Peyer's patch (tissue), 4 donors: Measurements from ENCODE around the gene ZC3H7B. TPM values are rescaled to one million over a fixed set of nuclear protein-coding genes. Genes with fewer than 3 reads are reported as not detected.

ENCODE experiments used
- DNase-seq, 3 donors: peaks; one replicate each; pipeline ENCODE4 v3.0.0-alpha.2; 2017 to 2019
- H3K27ac ChIP-seq, 4 donors: fragments of 200-600 bp; sonication (generic); one replicate each; pipeline ENCODE4 v1.5.1; 2016 to 2019
- H3K27me3 ChIP-seq, 2 donors: fragments of 200-600 bp; sonication (generic); one replicate each; pipeline ENCODE4 v1.5.1; 2019
- H3K36me3 ChIP-seq, 3 donors: fragments of 200-600 bp; sonication (generic); one replicate each; pipeline ENCODE4 v1.5.1; 2016 to 2019
- H3K4me1 ChIP-seq, 4 donors: fragments of 200-600 bp; sonication (generic); one replicate each; pipeline ENCODE4 v1.5.1; 2016 to 2019
- H3K4me3 ChIP-seq, 4 donors: fragments of 200-600 bp; sonication (generic); 1 replicate in 3 of 4; 2 replicates in 1 of 4; pipeline ENCODE4 v1.5.1; 2016 to 2019; ENCODE audit warnings: mild to moderate bottlenecking in 1 of 4
- H3K9me3 ChIP-seq, 4 donors: fragments of 200-600 bp; sonication (generic); one replicate each; pipeline ENCODE4 v1.5.1; 2016 to 2019; ENCODE audit warnings: mild to moderate bottlenecking in 1 of 4
- POLR2A ChIP-seq, 2 donors: fragments of 450-650 bp; IDR thresholded peaks; one replicate each; pipeline ENCODE4 v1.5.1; 2017; ENCODE audit warnings: antibody characterized with exemption in 2 of 2, mild to moderate bottlenecking in 2 of 2, moderate library complexity in 2 of 2
- total RNA-seq, 4 donors: library from RNA; depleted of rRNA; stranded (reverse); fragments of >200 nt; gene quantifications; one replicate each; pipeline ENCODE4 v1.1.0, GENCODE V29; 2016
- TF ChIP-seq, protein P1 (sequence below), 6 experiments: fragments of 450-650 bp in 4 of 6; fragments of 200-600 bp in 2 of 6; sonication (generic) in 1 of 6; IDR thresholded peaks; one replicate each; pipeline ENCODE4 v1.5.1; 2017 to 2019; ENCODE audit warnings: antibody characterized with exemption in 6 of 6, mild to moderate bottlenecking in 3 of 6, moderate library complexity in 1 of 6

Gene ZC3H7B
- total RNA-seq, 4 donors from 2014 or later, result 39.9 to 65.1 (median 60.0) TPM

DNA sequence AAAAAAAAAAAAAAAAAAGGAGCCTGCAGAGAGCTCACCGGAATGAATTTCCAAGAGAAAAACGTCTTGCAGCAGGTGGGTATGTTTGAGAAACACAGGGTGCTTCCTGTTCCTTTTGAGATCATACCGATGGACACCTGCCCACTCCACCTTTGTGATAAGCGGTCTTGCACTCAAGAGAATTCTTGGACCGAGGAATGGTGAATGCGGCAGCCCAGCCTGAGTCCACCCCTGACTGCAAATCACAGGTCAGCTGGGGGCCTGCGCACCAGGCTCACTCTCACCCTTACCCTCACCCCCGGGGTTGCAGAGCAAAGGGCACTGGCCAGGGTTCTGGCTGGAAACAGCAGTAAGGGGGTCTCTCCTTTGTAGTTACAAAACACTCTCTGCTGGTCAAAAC, 63.6 kb downstream of the ZC3H7B start:
- no peak overlapping the region for H3K27ac ChIP-seq
- H3K4me3 ChIP-seq, result no peak overlapping the region
- peaks cover 0 to 17% (median 3%) of the 10 kb centered on the region in 4 donors for H3K4me1 ChIP-seq
- no peaks in the 10 kb centered on the region for H3K36me3 ChIP-seq
- no peaks in the 10 kb centered on the region for H3K27me3 ChIP-seq
- TF ChIP-seq, protein P1, sequence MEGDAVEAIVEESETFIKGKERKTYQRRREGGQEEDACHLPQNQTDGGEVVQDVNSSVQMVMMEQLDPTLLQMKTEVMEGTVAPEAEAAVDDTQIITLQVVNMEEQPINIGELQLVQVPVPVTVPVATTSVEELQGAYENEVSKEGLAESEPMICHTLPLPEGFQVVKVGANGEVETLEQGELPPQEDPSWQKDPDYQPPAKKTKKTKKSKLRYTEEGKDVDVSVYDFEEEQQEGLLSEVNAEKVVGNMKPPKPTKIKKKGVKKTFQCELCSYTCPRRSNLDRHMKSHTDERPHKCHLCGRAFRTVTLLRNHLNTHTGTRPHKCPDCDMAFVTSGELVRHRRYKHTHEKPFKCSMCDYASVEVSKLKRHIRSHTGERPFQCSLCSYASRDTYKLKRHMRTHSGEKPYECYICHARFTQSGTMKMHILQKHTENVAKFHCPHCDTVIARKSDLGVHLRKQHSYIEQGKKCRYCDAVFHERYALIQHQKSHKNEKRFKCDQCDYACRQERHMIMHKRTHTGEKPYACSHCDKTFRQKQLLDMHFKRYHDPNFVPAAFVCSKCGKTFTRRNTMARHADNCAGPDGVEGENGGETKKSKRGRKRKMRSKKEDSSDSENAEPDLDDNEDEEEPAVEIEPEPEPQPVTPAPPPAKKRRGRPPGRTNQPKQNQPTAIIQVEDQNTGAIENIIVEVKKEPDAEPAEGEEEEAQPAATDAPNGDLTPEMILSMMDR (IDR thresholded peaks at IDR 0.05), result no peak
- TF ChIP-seq POLR2A (IDR thresholded peaks at IDR 0.05), result no peak
- H3K9me3 ChIP-seq, result no peaks in the 10 kb centered on the region
- DNase-seq, result no peak

DNA sequence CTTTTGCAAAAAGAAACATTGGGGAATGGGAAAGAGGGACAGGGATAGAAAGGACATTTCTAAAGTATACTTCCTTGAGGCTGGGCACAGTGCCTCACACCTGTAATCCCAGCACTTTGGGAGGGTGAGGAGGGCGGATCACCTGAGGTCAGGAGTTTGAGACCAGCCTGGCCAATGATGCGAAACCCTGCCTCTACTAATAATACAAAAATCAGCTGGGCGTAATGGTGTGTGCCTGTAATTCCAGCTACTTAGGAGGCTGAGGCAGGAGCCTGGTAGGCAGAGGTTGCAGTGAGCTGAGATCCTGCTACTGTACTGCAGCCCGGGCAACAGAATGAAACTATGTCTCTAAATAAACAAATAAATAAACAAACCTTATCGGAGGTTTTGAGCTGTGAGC, 64.1 kb downstream of the ZC3H7B start:
- Histone ChIP-seq H3K4me1 (peaks cover 0 to 17% (median 3%) of the 10 kb centered on the region in 4 donors), H3K36me3 (no peaks in the 10 kb centered on the region), H3K4me3 (no peak overlapping the region), H3K9me3 (no peaks in the 10 kb centered on the region), H3K27ac (no peak overlapping the region), H3K27me3 (no peaks in the 10 kb centered on the region)
- no peak for DNase-seq
- TF ChIP-seq, protein P1 (IDR thresholded peaks at IDR 0.05), result no peak
- TF ChIP-seq POLR2A (IDR thresholded peaks at IDR 0.05), result no peak

DNA sequence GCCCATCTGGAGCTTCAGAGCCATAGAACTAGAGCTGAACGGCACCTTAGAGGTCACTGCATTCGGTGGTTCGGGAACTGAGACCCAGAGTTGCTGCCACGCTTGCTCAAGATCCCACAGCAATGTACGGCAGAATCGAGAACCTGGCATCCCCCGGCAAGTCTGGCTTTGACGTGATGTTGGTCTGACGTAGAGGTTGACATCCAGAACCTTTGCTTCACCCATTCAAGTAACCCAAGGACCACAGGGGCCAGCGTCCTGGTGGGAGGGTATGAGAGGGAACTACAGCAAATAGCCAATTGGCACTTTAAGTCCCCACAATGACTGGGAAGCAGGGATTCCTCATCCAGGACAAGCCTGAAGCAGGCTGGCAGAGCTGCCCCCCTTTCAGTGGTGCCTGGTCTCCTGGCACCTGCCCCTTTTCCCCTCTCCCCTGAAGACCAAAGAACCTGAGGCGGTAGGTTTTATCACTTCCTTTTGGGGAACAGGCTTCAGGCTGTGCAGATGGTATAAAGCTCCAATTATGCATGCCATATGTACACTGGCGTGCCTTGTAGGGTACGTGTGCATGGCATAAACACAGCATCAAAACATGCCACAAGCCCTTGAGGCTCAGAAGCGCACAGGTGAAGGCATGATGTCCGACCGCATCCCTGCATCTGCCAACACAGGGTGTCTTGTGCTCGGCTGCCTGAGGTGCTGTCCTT, 65.2 kb downstream of the ZC3H7B start:
- Histone ChIP-seq H3K4me1 (peaks cover 0 to 17% (median 3%) of the 10 kb centered on the region in 4 donors), H3K4me3 (peak overlapping the region in 2 of 4 donors; percentile 37 to 50), H3K9me3 (no peaks in the 10 kb centered on the region), H3K27ac (peak overlapping the region in 3 of 4 donors; percentile 26 to 64 (median 53)), H3K36me3 (no peaks in the 10 kb centered on the region), H3K27me3 (no peaks in the 10 kb centered on the region)
- TF ChIP-seq, protein P1 (IDR thresholded peaks at IDR 0.05), result no peak
- no peak for TF ChIP-seq POLR2A (IDR thresholded peaks at IDR 0.05)
- DNase-seq, result no peak

DNA sequence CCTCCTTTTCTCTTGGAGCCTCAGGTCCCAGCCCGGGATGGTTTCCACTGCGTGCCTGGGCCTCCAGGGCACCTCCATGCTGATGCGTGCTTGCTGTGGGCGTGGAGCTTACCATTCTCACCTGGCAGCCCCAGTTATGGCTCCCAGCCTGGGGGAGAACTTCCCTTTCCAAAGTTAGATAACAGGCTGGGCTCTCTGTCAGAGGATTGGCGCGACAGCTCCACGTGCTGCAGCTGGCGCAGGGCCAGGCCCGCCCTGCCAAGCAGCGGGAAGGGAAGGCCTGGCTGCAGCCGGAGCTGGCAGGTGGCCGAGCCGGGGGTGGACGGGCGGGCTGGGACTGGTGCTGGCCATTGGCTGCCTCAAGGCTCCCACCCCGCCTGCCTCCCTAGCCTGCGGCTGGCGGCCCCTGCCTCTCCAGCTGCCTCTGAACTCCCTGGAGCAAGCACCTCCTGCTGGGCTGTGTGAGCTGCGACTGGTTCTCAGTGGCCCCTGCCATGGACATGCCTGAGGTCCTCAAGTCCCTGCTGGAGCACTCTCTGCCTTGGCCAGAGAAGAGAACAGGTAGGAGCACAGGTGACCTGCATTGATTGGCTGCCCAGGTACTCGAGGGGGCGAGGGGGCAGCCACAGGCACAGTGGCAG, 65.8 kb downstream of the ZC3H7B start:
- H3K27me3 ChIP-seq, result no peaks in the 10 kb centered on the region
- H3K36me3 ChIP-seq, result no peaks in the 10 kb centered on the region
- DNase-seq, result peak; percentile 47 to 95 (median 91)
- no peak for TF ChIP-seq POLR2A (IDR thresholded peaks at IDR 0.05)
- TF ChIP-seq, protein P1 (IDR thresholded peaks at IDR 0.05), result peak in 3 of 6 experiments; percentile 33 to 41 (median 35)
- H3K9me3 ChIP-seq, result no peaks in the 10 kb centered on the region
- peak overlapping the region; percentile 20 to 50 (median 28) for H3K4me3 ChIP-seq
- peak overlapping the region; percentile 26 to 64 (median 52) for H3K27ac ChIP-seq
- peaks cover 0 to 17% (median 3%) of the 10 kb centered on the region in 4 donors for H3K4me1 ChIP-seq

DNA sequence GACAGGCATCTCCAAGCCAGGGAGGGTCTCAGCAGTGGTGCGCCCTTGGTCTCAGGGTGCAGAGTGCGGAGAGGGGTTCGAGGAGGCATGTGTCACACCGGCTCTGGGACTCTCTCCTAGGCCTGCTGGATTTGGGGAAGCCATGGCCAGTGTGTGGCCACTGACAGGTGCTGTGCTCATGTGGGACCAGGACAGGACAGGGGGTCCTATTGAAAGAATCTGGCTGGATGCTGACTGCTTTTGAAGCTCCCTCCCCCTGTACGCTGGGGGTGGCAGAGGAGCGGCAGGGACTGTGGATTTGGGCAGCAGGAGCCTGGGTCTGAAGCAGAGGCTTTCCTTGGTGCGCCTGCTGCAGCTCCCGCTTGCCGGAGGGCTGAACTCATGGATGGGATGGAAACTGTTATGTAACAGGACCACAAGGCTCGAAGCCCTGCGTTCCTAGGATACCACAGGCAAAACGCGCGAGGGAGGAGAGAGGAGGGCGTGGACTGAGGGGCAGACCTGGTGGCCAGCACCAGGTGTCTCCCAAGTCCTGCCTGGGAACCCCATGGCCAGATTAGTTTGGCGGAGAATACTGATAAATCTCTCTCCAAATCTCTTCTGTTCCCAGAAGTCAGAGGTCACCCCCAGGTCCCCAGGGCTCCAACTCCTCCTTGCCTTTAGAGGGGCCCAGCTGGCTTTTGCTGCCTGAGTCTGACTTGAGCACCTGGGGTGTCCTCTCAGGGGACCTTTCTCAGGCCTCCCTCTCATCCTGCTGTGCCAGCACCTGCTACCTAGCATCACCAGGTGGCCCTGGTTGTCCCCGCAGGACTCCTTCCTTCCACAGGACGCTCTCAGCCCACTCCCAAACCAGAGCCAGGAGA, 66.6 kb downstream of the ZC3H7B start:
- H3K36me3 ChIP-seq, result no peaks in the 10 kb centered on the region
- H3K4me3 ChIP-seq, result peak overlapping the region; percentile 20 to 50 (median 28)
- DNase-seq, result no peak
- no peak for TF ChIP-seq POLR2A (IDR thresholded peaks at IDR 0.05)
- TF ChIP-seq, protein P1 (IDR thresholded peaks at IDR 0.05), result no peak
- H3K27me3 ChIP-seq, result no peaks in the 10 kb centered on the region
- peak overlapping the region; percentile 26 to 64 (median 52) for H3K27ac ChIP-seq
- H3K9me3 ChIP-seq, result no peaks in the 10 kb centered on the region
- H3K4me1 ChIP-seq, result peaks cover 0 to 17% (median 3%) of the 10 kb centered on the region in 4 donors
